Upper lobe of left lung (tissue), 4 donors: Measurements from ENCODE around the gene JAKMIP2.

Source experiments
- CTCF ChIP-seq, 6 experiments: fragments of 450-650 bp in 4 of 6; fragments of 200-600 bp in 2 of 6; sonication (generic) in 2 of 6; IDR thresholded peaks; one replicate each; pipeline ENCODE4 v1.5.1; 2016 to 2019; ENCODE audit warnings: antibody characterized with exemption in 6 of 6
- EP300 ChIP-seq, 4 donors: sonication (generic); formaldehyde crosslinking; IDR thresholded peaks; one replicate each; pipeline ENCODE4 v1.5.1; 2017; ENCODE audit warnings: antibody characterized with exemption in 4 of 4, control low read depth in 2 of 4
- POLR2A ChIP-seq, 4 donors: fragments of 450-650 bp; IDR thresholded peaks; one replicate each; pipeline ENCODE4 v1.5.1; 2016 to 2017; ENCODE audit warnings: antibody characterized with exemption in 4 of 4, mild to moderate bottlenecking in 2 of 4
- POLR2AphosphoS5 ChIP-seq, 2 donors: sonication (generic); formaldehyde crosslinking; IDR thresholded peaks; one replicate each; pipeline ENCODE4 v1.5.1; 2017; ENCODE audit warnings: antibody characterized with exemption in 2 of 2

- TF ChIP-seq CTCF (IDR thresholded peaks at IDR 0.05): no peak
- TF ChIP-seq EP300 (IDR thresholded peaks at IDR 0.05): no peak
- TF ChIP-seq POLR2A (IDR thresholded peaks at IDR 0.05): no peak
- no peak for TF ChIP-seq POLR2AphosphoS5 (IDR thresholded peaks at IDR 0.05)
These were observed 5.5 kb downstream of the JAKMIP2 start for GRCh38 chr5:147776989-147777388.
